A549 (cell line): ENCODE results near the gene CLEC4C. TPM values are rescaled to one million over a fixed set of nuclear protein-coding genes. Genes with fewer than 3 reads are reported as not detected.

Source experiments
- ATAC-seq, 2 experiments: fragments of 200-7000 bp in 1 of 2; fragments of >200 bp in 1 of 2; cut with Nextera tagmentation in 1 of 2; cut with Tn5 transposase in 1 of 2; 3 replicates each; pipeline versions ENCODE4 v1.8.0 to v1.9.1; 2018 to 2020; ENCODE audit warnings: mild to moderate bottlenecking in 1 of 2, moderate library complexity in 1 of 2
- CTCF ChIA-PET: fragments of 300-600 bp; sonication (Branson Sonifier 250); formaldehyde crosslinking; extraction: SDS; loops from one replicate; lab custom pipeline; 2021; ENCODE audit warnings: antibody characterized with exemption, inconsistent platforms; lab: Yijun Ruan, JAX
- POLR2A ChIA-PET: fragments of 350-600 bp; formaldehyde crosslinking; extraction: SDS; loops from one replicate; lab custom pipeline; 2021; ENCODE audit warnings: antibody characterized with exemption, inconsistent platforms; lab: Yijun Ruan, JAX
- DNase-seq, 2 experiments: peaks; one replicate each; pipeline versions ENCODE4 v3.0.0 to v3.0.0-alpha.2; 2011 to 2016; ENCODE audit warnings: low read depth in 1 of 2, low spot score in 1 of 2
- FAIRE-seq: peaks from 2 replicates; lab custom pipeline; 2011; peaks lifted over from hg19 to GRCh38; lab: Jason Lieb, UNC
- H3K27ac ChIP-seq, 2 experiments: fragments of >200 bp; sonication (Bioruptor Twin); formaldehyde crosslinking; 3 replicates each; pipeline ENCODE4 v1.5.1; 2016 to 2017
- H3K4me1 ChIP-seq: fragments of >200 bp; sonication (Bioruptor Twin); formaldehyde crosslinking; 3 replicates; pipeline ENCODE4 v1.6.1; 2016
- H3K4me2 ChIP-seq: fragments of >200 bp; sonication (Bioruptor Twin); formaldehyde crosslinking; 3 replicates; pipeline ENCODE4 v1.6.1; 2016
- H3K4me3 ChIP-seq: fragments of >200 bp; sonication (Bioruptor Twin); formaldehyde crosslinking; 3 replicates; pipeline ENCODE4 v1.5.1; 2016
- H3K9me3 ChIP-seq: fragments of >200 bp; sonication (Bioruptor Twin); formaldehyde crosslinking; 3 replicates; pipeline ENCODE4 v1.6.1; 2016
- ATOH8 ChIP-seq: fragments of 250-450 bp; sonication (Bioruptor Pico); IDR thresholded peaks from 2 replicates; pipeline ENCODE4 v1.5.0; 2020; ENCODE audit warnings: low read depth, mild to moderate bottlenecking, moderate library complexity
- BHLHE40 ChIP-seq: IDR thresholded peaks from 2 replicates; pipeline ENCODE4 v1.6.1; 2012; ENCODE audit warnings: low read depth, low read length, inconsistent platforms
- CBX8 ChIP-seq: fragments of 200-600 bp; sonication (generic); IDR thresholded peaks from 2 replicates; pipeline ENCODE4 v1.6.1; 2016
- CHD4 ChIP-seq: fragments of 200-600 bp; sonication (generic); IDR thresholded peaks from 2 replicates; pipeline ENCODE4 v1.6.1; 2016; ENCODE audit warnings: antibody characterized with exemption, mild to moderate bottlenecking, borderline replicate concordance
- EHF ChIP-seq: fragments of 250-450 bp; sonication (Bioruptor Pico); IDR thresholded peaks from 2 replicates; pipeline ENCODE4 v1.5.0; 2020; ENCODE audit warnings: mild to moderate bottlenecking
- ELK1 ChIP-seq: fragments of 150-350 bp; IDR thresholded peaks from 2 replicates; pipeline ENCODE4 v1.6.1; 2014; ENCODE audit warnings: low read depth, mild to moderate bottlenecking, low read length
- ESRRA ChIP-seq: fragments of 150-350 bp; IDR thresholded peaks from 2 replicates; pipeline ENCODE4 v1.6.1; 2014; ENCODE audit warnings: mild to moderate bottlenecking, low read length, borderline replicate concordance
- FOXS1 ChIP-seq: fragments of 250-450 bp; sonication (Bioruptor Pico); IDR thresholded peaks from 2 replicates; pipeline ENCODE4 v1.5.0; 2020; ENCODE audit warnings: mild to moderate bottlenecking, moderate library complexity
- HDAC2 ChIP-seq: fragments of 200-600 bp; sonication (generic); IDR thresholded peaks from 2 replicates; pipeline ENCODE4 v1.6.1; 2016
- HES2 ChIP-seq: fragments of >200 bp; sonication (Bioruptor Twin); formaldehyde crosslinking; IDR thresholded peaks from 2 replicates; pipeline ENCODE4 v1.6.1; 2016
- KDM5A ChIP-seq: fragments of 200-600 bp; sonication (generic); IDR thresholded peaks from 2 replicates; pipeline ENCODE4 v1.6.1; 2016; ENCODE audit warnings: antibody characterized with exemption, mild to moderate bottlenecking
- MAX ChIP-seq: IDR thresholded peaks from 2 replicates; pipeline ENCODE4 v1.6.1; 2012
- MAZ ChIP-seq: fragments of 150-350 bp; IDR thresholded peaks from 2 replicates; pipeline ENCODE4 v1.6.1; 2014; ENCODE audit warnings: antibody characterized with exemption, low read depth, low read length, borderline replicate concordance
- PBX3 ChIP-seq: IDR thresholded peaks from 2 replicates; pipeline ENCODE4 v1.6.1; 2012
- POLR2A ChIP-seq: IDR thresholded peaks from 2 replicates; pipeline ENCODE4 v1.6.1; 2012; ENCODE audit warnings: mild to moderate bottlenecking, low read length
- POLR2AphosphoS2 ChIP-seq: conservative IDR thresholded peaks from 2 replicates; pipeline ENCODE4 v1.6.1; 2012; ENCODE audit warnings: low read length, improper control_type of control experiment, inconsistent platforms
- RCOR1 ChIP-seq: fragments of 150-350 bp; IDR thresholded peaks from 2 replicates; pipeline ENCODE4 v1.6.1; 2014; ENCODE audit warnings: antibody characterized with exemption, low read length, low read depth
- REST ChIP-seq: fragments of 200-600 bp; sonication (generic); IDR thresholded peaks from 2 replicates; pipeline ENCODE4 v1.6.1; 2016; ENCODE audit warnings: antibody characterized with exemption, mild to moderate bottlenecking, moderate library complexity
- RFX5 ChIP-seq: fragments of 450-650 bp; IDR thresholded peaks from 2 replicates; pipeline ENCODE4 v1.7.1; 2014; ENCODE audit warnings: antibody characterized with exemption, mild to moderate bottlenecking, moderate library complexity
- ZC3H11A ChIP-seq: fragments of 450-650 bp; IDR thresholded peaks from 2 replicates; pipeline ENCODE4 v1.6.1; 2014; ENCODE audit warnings: antibody characterized with exemption, mild to moderate bottlenecking
- WGBS: methylation state at CpG from one replicate; pipeline ENCODE4 v1.1.6; 2017; ENCODE audit errors: missing lambda C conversion rate; 5-methylcytosine and 5-hydroxymethylcytosine counted together
- polyA plus RNA-seq, 4 experiments: library from polyadenylated mRNA; depleted of rRNA in 3 of 4; stranded (reverse); fragments of >200 nt; fragmentation: RNase III in 1 of 4; extraction: RNeasy Plus Mini Kit Qiagen cat#74134 plus additional on column Dnase treatment in 1 of 4; gene quantifications; 2 replicates in 3 of 4; 3 replicates in 1 of 4; pipeline ENCODE4 v1.2.3, GENCODE V29; 2011 to 2017

Gene CLEC4C
- polyA plus RNA-seq, 2 of the 4 experiments (the other 2 are of a cell fraction): not detected

GRCh38 chr12:7749442-7749841 is 2.3 kb upstream of the CLEC4C start:
- Histone ChIP-seq H3K4me3 (no peak overlapping the region), H3K9me3 (no peaks in the 10 kb centered on the region), H3K4me1 (no peaks in the 10 kb centered on the region), H3K27ac (no peak overlapping the region), H3K4me2 (no peak overlapping the region)
- TF ChIP-seq HDAC2 (no peak), ELK1 (no peak), BHLHE40 (no peak), CBX8 (no peak)
- FAIRE-seq (no peak), DNase-seq (no peak), ATAC-seq (no peak)
- POLR2A ChIA-PET: no interaction called here
- CTCF ChIA-PET: no interaction called here
- WGBS: 62% methylated on average over 8 of the region's 8 CpGs

- no peak for DNase-seq
- Histone ChIP-seq H3K4me3 (no peak overlapping the region), H3K4me2 (no peak overlapping the region), H3K9me3 (peaks cover 2% of the 10 kb centered on the region; the same call in 1 of the 3 replicates)
- TF ChIP-seq MAX: no peak
- TF ChIP-seq FOXS1 (CRISPR knock-in tag): no peak
- no peak for TF ChIP-seq CHD4
- TF ChIP-seq POLR2AphosphoS2: no peak
- TF ChIP-seq PBX3: no peak
- TF ChIP-seq KDM5A: no peak
- TF ChIP-seq, all 56 proteins: peak for 0
- CTCF ChIA-PET: no interaction called here
- Histone ChIP-seq H3K4me1 (no peaks in the 10 kb centered on the region), H3K27ac (no peak overlapping the region)
- POLR2A ChIA-PET: no interaction called here
- WGBS: 63% methylated on average over 4 of the region's 4 CpGs
- ATAC-seq: no peak
- no peak for FAIRE-seq
These were observed 1.7 kb upstream of the CLEC4C start for GRCh38 chr12:7748852-7749251.

GRCh38 chr12:7732993-7733392 is 14.2 kb downstream of the CLEC4C start:
- no peak for ATAC-seq
- 40% methylated on average over 3 of the region's 3 CpGs for WGBS
- TF ChIP-seq ESRRA: no peak
- TF ChIP-seq EHF (CRISPR knock-in tag): no peak
- TF ChIP-seq POLR2A: no peak
- no peak for TF ChIP-seq BHLHE40
- no peak for TF ChIP-seq RCOR1
- no peak for TF ChIP-seq RFX5
- no peak for TF ChIP-seq REST
- TF ChIP-seq ZC3H11A: no peak
- TF ChIP-seq MAZ: no peak
- TF ChIP-seq ATOH8 (CRISPR knock-in tag): no peak
- no peak for TF ChIP-seq MAX
- TF ChIP-seq CBX8: no peak
- TF ChIP-seq HES2: no peak
- CTCF ChIA-PET: no interaction called here
- H3K4me3 ChIP-seq: no peak overlapping the region
- no peaks in the 10 kb centered on the region for H3K9me3 ChIP-seq
- POLR2A ChIA-PET: no interaction called here
- no peak overlapping the region for H3K4me2 ChIP-seq
- no peak for FAIRE-seq
- no peak overlapping the region for H3K27ac ChIP-seq
- DNase-seq: no peak
- no peaks in the 10 kb centered on the region for H3K4me1 ChIP-seq
